K562 (cell line): ENCODE results near the gene CPSF2. TPM values are rescaled to one million over a fixed set of nuclear protein-coding genes. Genes with fewer than 3 reads are reported as not detected.

Experiments
- CCAR2 ChIP-seq: fragments of 200-400 bp; formaldehyde crosslinking; IDR thresholded peaks from 2 replicates; pipeline ENCODE4 v1.6.1; 2017; ENCODE audit warnings: mild to moderate bottlenecking, low read depth, low read length
- EP400 ChIP-seq: fragments of 450-650 bp; IDR thresholded peaks from 2 replicates; pipeline ENCODE4 v1.6.1; 2017; ENCODE audit warnings: antibody characterized with exemption, mild to moderate bottlenecking, moderate library complexity
- ESRRB ChIP-seq: fragments of 250-450 bp; sonication (Bioruptor Pico); IDR thresholded peaks from 2 replicates; pipeline ENCODE4 v1.5.0; 2020; ENCODE audit warnings: mild to moderate bottlenecking, moderate library complexity, borderline replicate concordance
- NBN ChIP-seq: fragments of 450-650 bp; IDR thresholded peaks from 2 replicates; pipeline ENCODE4 v1.6.1; 2016; ENCODE audit warnings: low read depth, mild to moderate bottlenecking
- NUFIP1 ChIP-seq: fragments of 450-650 bp; IDR thresholded peaks from 2 replicates; pipeline ENCODE4 v1.6.1; 2018; ENCODE audit not compliant: partially characterized antibody
- XRCC5 ChIP-seq: fragments of 200-400 bp; formaldehyde crosslinking; IDR thresholded peaks from 2 replicates; pipeline ENCODE4 v1.6.1; 2017; ENCODE audit warnings: low read depth, mild to moderate bottlenecking, low read length
- ZNF77 ChIP-seq: fragments of 250-450 bp; sonication (Bioruptor Pico); IDR thresholded peaks from 2 replicates; pipeline ENCODE4 v1.5.0; 2020
- polyA plus RNA-seq, 8 experiments: library from polyadenylated mRNA; depleted of rRNA in 4 of 8; stranded (reverse) in 5 of 8; unstranded in 3 of 8; fragments of >200 nt; fragmentation: Nextera tagmentation in 2 of 8; fragmentation: Illumina TruSeq in 1 of 8; extraction: Ambion mirVana in 2 of 8; extraction: Trizol in 1 of 8; gene quantifications; 2 replicates each; pipeline versions ENCODE4 v1.2.1 to v1.2.3, GENCODE V29; 2011 to 2014; ENCODE audit warnings: inconsistent platforms in 1 of 8, missing spikeins in 1 of 8
- total RNA-seq, 7 experiments: library from RNA; depleted of rRNA in 6 of 7; stranded (reverse); fragments of >200 nt in 6 of 7; fragmentation: Illumina TruSeq in 2 of 7; extraction: Trizol in 2 of 7; gene quantifications; 2 replicates each; pipeline versions ENCODE4 v1.2.1 to v1.2.3, GENCODE V29; 2011 to 2021; ENCODE audit warnings: low replicate concordance in 1 of 7
- TF ChIP-seq, protein P1 (sequence below), 2 experiments: fragments of 450-650 bp; formaldehyde crosslinking in 1 of 2; IDR thresholded peaks; 2 replicates each; pipeline versions ENCODE4 v1.4.0 to v1.6.1; 2014 to 2020; ENCODE audit warnings: mild to moderate bottlenecking in 2 of 2, borderline replicate concordance in 1 of 2, low read depth in 1 of 2
- TF ChIP-seq, protein P2 (sequence below): fragments of 450-650 bp; IDR thresholded peaks from 2 replicates; pipeline ENCODE4 v1.6.1; 2016; ENCODE audit warnings: mild to moderate bottlenecking
- TF ChIP-seq, protein P3 (sequence below): fragments of 450-650 bp; IDR thresholded peaks from 2 replicates; pipeline ENCODE4 v1.6.1; 2016; ENCODE audit warnings: antibody characterized with exemption

The CPSF2 gene
- total and polyA plus RNA-seq, 9 of the 15 experiments (the other 6 are each of a cell fraction or from before 2014, with no cell fraction given) = 20.8 to 71.3 (median 49.0) TPM

DNA sequence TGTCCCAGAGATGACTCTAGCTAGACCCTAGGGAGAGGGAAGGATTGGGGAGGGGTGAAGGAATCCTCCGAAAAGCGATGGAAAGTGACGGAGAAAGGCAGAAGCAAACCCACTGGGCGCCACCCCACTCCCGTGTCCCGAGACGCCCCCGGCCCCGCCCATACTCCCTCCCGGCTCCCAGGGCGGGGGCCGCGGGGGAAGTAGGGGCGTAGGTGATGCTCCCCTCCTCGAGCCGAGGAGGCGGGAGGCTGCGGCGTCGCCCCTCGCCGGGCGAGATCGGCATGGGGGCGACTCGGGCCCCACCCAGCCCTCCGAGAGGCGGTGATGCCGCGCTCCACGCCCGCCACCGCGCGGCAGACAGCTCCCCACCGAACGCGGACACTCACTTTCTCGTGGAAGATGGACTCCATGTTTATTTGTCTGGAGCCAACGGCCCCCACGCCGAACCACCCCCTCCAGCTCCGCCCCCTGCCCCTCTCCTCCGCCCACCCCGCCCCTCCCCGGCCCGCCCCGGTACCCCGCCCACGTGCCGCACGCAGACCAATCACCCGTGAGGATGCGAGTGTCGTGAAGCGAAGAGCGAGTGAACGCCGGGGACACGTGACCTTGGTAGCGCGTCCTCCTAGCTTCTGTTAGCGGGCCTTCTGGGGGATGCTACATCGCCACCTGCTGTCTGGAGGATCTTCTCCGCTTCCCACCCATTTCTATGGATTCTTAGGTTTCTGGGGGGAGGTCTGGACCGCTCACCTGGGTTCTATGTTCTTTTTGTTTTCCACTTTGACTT is 15.4 kb upstream of the CPSF2 start, which contains the start of gene ATXN3 (continued):
- TF ChIP-seq, protein P1, sequence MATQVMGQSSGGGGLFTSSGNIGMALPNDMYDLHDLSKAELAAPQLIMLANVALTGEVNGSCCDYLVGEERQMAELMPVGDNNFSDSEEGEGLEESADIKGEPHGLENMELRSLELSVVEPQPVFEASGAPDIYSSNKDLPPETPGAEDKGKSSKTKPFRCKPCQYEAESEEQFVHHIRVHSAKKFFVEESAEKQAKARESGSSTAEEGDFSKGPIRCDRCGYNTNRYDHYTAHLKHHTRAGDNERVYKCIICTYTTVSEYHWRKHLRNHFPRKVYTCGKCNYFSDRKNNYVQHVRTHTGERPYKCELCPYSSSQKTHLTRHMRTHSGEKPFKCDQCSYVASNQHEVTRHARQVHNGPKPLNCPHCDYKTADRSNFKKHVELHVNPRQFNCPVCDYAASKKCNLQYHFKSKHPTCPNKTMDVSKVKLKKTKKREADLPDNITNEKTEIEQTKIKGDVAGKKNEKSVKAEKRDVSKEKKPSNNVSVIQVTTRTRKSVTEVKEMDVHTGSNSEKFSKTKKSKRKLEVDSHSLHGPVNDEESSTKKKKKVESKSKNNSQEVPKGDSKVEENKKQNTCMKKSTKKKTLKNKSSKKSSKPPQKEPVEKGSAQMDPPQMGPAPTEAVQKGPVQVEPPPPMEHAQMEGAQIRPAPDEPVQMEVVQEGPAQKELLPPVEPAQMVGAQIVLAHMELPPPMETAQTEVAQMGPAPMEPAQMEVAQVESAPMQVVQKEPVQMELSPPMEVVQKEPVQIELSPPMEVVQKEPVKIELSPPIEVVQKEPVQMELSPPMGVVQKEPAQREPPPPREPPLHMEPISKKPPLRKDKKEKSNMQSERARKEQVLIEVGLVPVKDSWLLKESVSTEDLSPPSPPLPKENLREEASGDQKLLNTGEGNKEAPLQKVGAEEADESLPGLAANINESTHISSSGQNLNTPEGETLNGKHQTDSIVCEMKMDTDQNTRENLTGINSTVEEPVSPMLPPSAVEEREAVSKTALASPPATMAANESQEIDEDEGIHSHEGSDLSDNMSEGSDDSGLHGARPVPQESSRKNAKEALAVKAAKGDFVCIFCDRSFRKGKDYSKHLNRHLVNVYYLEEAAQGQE (IDR thresholded peaks at IDR 0.05; ENCODE audit: borderline replicate concordance) = peak; percentile 79
- TF ChIP-seq, protein P1 (CRISPR knock-in tag; IDR thresholded peaks at IDR 0.05; ENCODE audit: low read depth) = no peak
- no peak for TF ChIP-seq NUFIP1
- TF ChIP-seq, protein P2, sequence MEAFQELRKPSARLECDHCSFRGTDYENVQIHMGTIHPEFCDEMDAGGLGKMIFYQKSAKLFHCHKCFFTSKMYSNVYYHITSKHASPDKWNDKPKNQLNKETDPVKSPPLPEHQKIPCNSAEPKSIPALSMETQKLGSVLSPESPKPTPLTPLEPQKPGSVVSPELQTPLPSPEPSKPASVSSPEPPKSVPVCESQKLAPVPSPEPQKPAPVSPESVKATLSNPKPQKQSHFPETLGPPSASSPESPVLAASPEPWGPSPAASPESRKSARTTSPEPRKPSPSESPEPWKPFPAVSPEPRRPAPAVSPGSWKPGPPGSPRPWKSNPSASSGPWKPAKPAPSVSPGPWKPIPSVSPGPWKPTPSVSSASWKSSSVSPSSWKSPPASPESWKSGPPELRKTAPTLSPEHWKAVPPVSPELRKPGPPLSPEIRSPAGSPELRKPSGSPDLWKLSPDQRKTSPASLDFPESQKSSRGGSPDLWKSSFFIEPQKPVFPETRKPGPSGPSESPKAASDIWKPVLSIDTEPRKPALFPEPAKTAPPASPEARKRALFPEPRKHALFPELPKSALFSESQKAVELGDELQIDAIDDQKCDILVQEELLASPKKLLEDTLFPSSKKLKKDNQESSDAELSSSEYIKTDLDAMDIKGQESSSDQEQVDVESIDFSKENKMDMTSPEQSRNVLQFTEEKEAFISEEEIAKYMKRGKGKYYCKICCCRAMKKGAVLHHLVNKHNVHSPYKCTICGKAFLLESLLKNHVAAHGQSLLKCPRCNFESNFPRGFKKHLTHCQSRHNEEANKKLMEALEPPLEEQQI = 0 out of 2 replicates have a peak, but pooled peaks have one; percentile 58
- TF ChIP-seq, protein P3, sequence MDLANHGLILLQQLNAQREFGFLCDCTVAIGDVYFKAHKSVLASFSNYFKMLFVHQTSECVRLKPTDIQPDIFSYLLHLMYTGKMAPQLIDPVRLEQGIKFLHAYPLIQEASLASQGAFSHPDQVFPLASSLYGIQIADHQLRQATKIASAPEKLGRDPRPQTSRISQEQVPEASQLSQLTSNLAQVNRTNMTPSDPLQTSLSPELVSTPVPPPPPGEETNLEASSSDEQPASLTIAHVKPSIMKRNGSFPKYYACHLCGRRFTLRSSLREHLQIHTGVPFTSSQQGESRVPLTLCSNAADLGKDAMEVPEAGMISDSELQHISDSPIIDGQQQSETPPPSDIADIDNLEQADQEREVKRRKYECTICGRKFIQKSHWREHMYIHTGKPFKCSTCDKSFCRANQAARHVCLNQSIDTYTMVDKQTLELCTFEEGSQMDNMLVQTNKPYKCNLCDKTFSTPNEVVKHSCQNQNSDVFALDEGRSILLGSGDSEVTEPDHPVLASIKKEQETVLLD = no peak
- TF ChIP-seq NBN = no peak
- TF ChIP-seq XRCC5 = no peak
- TF ChIP-seq EP400 = peak; percentile 35
- TF ChIP-seq CCAR2 = no peak
- no peak for TF ChIP-seq ESRRB
- TF ChIP-seq ZNF77 = no peak
